ENCODE results near the gene DNAI2. TPM values are rescaled to one million over a fixed set of nuclear protein-coding genes. Genes with fewer than 3 reads are reported as not detected.

Gene DNAI2
- total and polyA plus RNA-seq, 2 donors from 2014 or later: 0.22 TPM; not detected in 1

DNA sequence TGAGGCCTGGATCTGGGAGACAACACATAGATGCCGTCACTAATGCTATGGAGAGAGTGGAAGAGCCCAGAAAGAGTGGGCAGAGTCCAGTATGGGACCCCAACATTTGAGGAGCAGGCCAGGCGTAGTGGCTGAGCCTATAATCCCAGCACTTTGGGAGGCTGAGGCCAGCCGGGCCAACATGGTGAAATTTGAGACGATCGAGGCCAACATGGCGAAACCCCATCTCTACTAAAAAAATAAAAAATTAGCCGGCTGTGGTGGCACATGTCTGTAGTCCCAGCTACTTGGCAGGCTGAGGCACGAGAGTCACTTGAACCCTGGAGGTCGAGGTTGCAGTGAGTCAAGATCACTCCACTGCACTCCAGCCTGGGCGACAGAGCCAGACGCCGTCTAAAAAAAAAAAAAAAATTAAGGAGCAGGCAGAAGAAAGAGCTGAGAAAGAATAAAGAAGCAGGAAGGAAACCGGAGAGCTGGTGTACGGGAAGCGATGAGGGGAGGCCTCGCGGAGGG, 6.0 kb upstream of the DNAI2 start:
- DNase-seq (peak in 1 of 5 donors; percentile 17), FAIRE-seq (no peak)
- H3K9ac ChIP-seq (ENCODE audit: low read length in 3 of 3): no peak overlapping the region
- H3K27me3 ChIP-seq (ENCODE audit: control insufficient read depth, insufficient read depth, low read length): no peaks in the 10 kb centered on the region
- no peaks in the 10 kb centered on the region for H3K36me3 ChIP-seq (ENCODE audit: control insufficient read depth in 2 of 3, insufficient read depth in 3 of 3, low read length in 3 of 3)
- no peaks in the 10 kb centered on the region for H3K9me3 ChIP-seq (ENCODE audit: control insufficient read depth in 2 of 3, insufficient read depth in 1 of 3, low read length in 3 of 3)
- H3K4me3 ChIP-seq (ENCODE audit: low read length in 3 of 3): no peak overlapping the region
- no peaks in the 10 kb centered on the region for H3K4me1 ChIP-seq (ENCODE audit: control insufficient read depth in 2 of 3, insufficient read depth in 2 of 3, low read depth in 1 of 3, low read length in 3 of 3)
- TF ChIP-seq CTCF (IDR thresholded peaks at IDR 0.05; ENCODE audit: borderline replicate concordance, extremely low read depth, insufficient read depth): no peak
- H3K27ac ChIP-seq (ENCODE audit: low read depth in 2 of 2, low read length in 2 of 2): no peak overlapping the region
- intact Hi-C loops (cut with DNase I): no loop called here

GRCh38 chr17:74268558-74268957, 5.5 kb upstream of the DNAI2 start:
- FAIRE-seq (no peak), DNase-seq (peak in 1 of 5 donors; percentile 21)
- H3K27ac ChIP-seq (ENCODE audit: low read depth in 2 of 2, low read length in 2 of 2): no peak overlapping the region
- intact Hi-C loops (cut with DNase I): no loop called here
- H3K4me1 ChIP-seq (ENCODE audit: control insufficient read depth in 2 of 3, insufficient read depth in 2 of 3, low read depth in 1 of 3, low read length in 3 of 3): no peaks in the 10 kb centered on the region
- no peaks in the 10 kb centered on the region for H3K36me3 ChIP-seq (ENCODE audit: control insufficient read depth in 2 of 3, insufficient read depth in 3 of 3, low read length in 3 of 3)
- H3K27me3 ChIP-seq (ENCODE audit: control insufficient read depth, insufficient read depth, low read length): no peaks in the 10 kb centered on the region
- no peaks in the 10 kb centered on the region for H3K9me3 ChIP-seq (ENCODE audit: control insufficient read depth in 2 of 3, insufficient read depth in 1 of 3, low read length in 3 of 3)
- H3K9ac ChIP-seq (ENCODE audit: low read length in 3 of 3): no peak overlapping the region
- no peak overlapping the region for H3K4me3 ChIP-seq (ENCODE audit: low read length in 3 of 3)
- no peak for TF ChIP-seq CTCF (IDR thresholded peaks at IDR 0.05; ENCODE audit: borderline replicate concordance, extremely low read depth, insufficient read depth)

- peak in 2 of 5 donors; percentile 17 to 76 for DNase-seq
- intact Hi-C loops (cut with DNase I): no loop called here
Measured at GRCh38 chr17:74270333-74270732, 3.7 kb upstream of the DNAI2 start.

More at GRCh38 chr17:74270333-74270732, 3.7 kb upstream of the DNAI2 start:
- H3K9ac ChIP-seq (ENCODE audit: low read length in 3 of 3): no peak overlapping the region
- no peaks in the 10 kb centered on the region for H3K9me3 ChIP-seq (ENCODE audit: control insufficient read depth in 2 of 3, insufficient read depth in 1 of 3, low read length in 3 of 3)
- H3K36me3 ChIP-seq (ENCODE audit: control insufficient read depth in 2 of 3, insufficient read depth in 3 of 3, low read length in 3 of 3): no peaks in the 10 kb centered on the region
- H3K4me1 ChIP-seq (ENCODE audit: control insufficient read depth in 2 of 3, insufficient read depth in 2 of 3, low read depth in 1 of 3, low read length in 3 of 3): peaks cover 0 to 4% (median 3%) of the 10 kb centered on the region in 3 donors
- no peak overlapping the region for H3K27ac ChIP-seq (ENCODE audit: low read depth in 2 of 2, low read length in 2 of 2)
- FAIRE-seq: no peak
- no peak overlapping the region for H3K4me3 ChIP-seq (ENCODE audit: low read length in 3 of 3)
- no peak for TF ChIP-seq CTCF (IDR thresholded peaks at IDR 0.05; ENCODE audit: borderline replicate concordance, extremely low read depth, insufficient read depth)
- no peaks in the 10 kb centered on the region for H3K27me3 ChIP-seq (ENCODE audit: control insufficient read depth, insufficient read depth, low read length)

Data from kidney (tissue), 14 donors.